Endothelial cell of umbilical vein (primary cell): ENCODE measurements around the gene USP2. TPM values are rescaled to one million over a fixed set of nuclear protein-coding genes. Genes with fewer than 3 reads are reported as not detected.

ENCODE experiments used
- BruUV-seq: library from RNA; stranded (reverse); fragments of 400-500 nt; replicated peaks from 2 replicates; lab custom pipeline; 2021; lab: Mats Ljungman, UMichigan
- CTCF ChIA-PET: fragments of 300-600, 350-600 bp; sonication (Branson Sonifier 250); formaldehyde crosslinking; loops from one replicate; lab custom pipeline; 2021; ENCODE audit warnings: antibody characterized with exemption, inconsistent platforms; lab: Charles Lee
- POLR2A ChIA-PET: fragments of 300-600, 350-600 bp; sonication (Branson Sonifier 250); formaldehyde crosslinking; loops from one replicate; lab custom pipeline; 2021; ENCODE audit warnings: antibody characterized with exemption, inconsistent platforms; lab: Charles Lee
- DNase-seq: peaks from one replicate; pipeline ENCODE4 v3.0.0-alpha.2; 2011; ENCODE audit warnings: low read depth, low spot score
- FAIRE-seq: peaks from 2 replicates; lab custom pipeline; 2011; peaks lifted over from hg19 to GRCh38; lab: Jason Lieb, UNC
- H2AFZ ChIP-seq: 2 replicates; pipeline ENCODE4 v1.6.0; 2012; ENCODE audit warnings: low read depth, low read length, control low read depth, inconsistent platforms
- H3K27ac ChIP-seq: 2 replicates; pipeline ENCODE4 v1.5.1; 2011; ENCODE audit warnings: low read depth, mild to moderate bottlenecking, control low read depth, low read length, moderate library complexity; ENCODE audit not compliant: insufficient read depth
- H3K27me3 ChIP-seq, 2 experiments: 2 replicates each; pipeline versions ENCODE4 v1.6.0 to v1.6.1; 2011; ENCODE audit warnings: low read length in 2 of 2, mixed read lengths in 1 of 2; ENCODE audit not compliant: control insufficient read depth in 2 of 2, insufficient read depth in 2 of 2
- H3K36me3 ChIP-seq, 2 experiments: 2 replicates in 1 of 2; 3 replicates in 1 of 2; pipeline ENCODE4 v1.5.1; 2011; ENCODE audit warnings: low read length in 2 of 2, mild to moderate bottlenecking in 1 of 2, moderate library complexity in 1 of 2; ENCODE audit not compliant: control insufficient read depth in 2 of 2, insufficient read depth in 2 of 2; ENCODE audit errors: extremely low read depth in 1 of 2
- H3K4me1 ChIP-seq: 3 replicates; pipeline ENCODE4 v1.5.1; 2011; ENCODE audit warnings: mild to moderate bottlenecking, low read length; ENCODE audit not compliant: control insufficient read depth, insufficient read depth; ENCODE audit errors: extremely low read depth
- H3K4me2 ChIP-seq: 2 replicates; pipeline ENCODE4 v1.6.1; 2011; ENCODE audit warnings: low read length, control low read depth, mixed read lengths; ENCODE audit not compliant: insufficient read depth
- H3K4me3 ChIP-seq, 3 experiments: fragments of 200-600 bp in 1 of 3; sonication (generic), shearing (Covaris generic) in 1 of 3; replicated peaks in 1 of 3; 2 replicates each; pipeline ENCODE4 v1.5.1; 2011 to 2016; ENCODE audit warnings: control low read depth in 3 of 3, low read length in 3 of 3, mild to moderate bottlenecking in 2 of 3, inconsistent platforms in 1 of 3, low read depth in 1 of 3, moderate library complexity in 1 of 3; ENCODE audit not compliant: insufficient read depth in 1 of 3
- H3K79me2 ChIP-seq: 2 replicates; pipeline ENCODE4 v1.6.0; 2012; ENCODE audit warnings: low read length, inconsistent platforms; ENCODE audit not compliant: control insufficient read depth, insufficient read depth
- H3K9ac ChIP-seq: replicated peaks from 2 replicates; pipeline ENCODE3; 2011; ENCODE audit warnings: low read length, control low read depth; ENCODE audit not compliant: insufficient read depth; ENCODE audit errors: extremely low read depth
- H3K9me1 ChIP-seq: replicated peaks from 3 replicates; pipeline ENCODE4 v1.6.0; 2011; ENCODE audit warnings: mild to moderate bottlenecking, low read length; ENCODE audit not compliant: control insufficient read depth, insufficient read depth; ENCODE audit errors: extremely low read depth
- H3K9me3 ChIP-seq: replicated peaks from 2 replicates; pipeline ENCODE4 v1.5.1; 2012; ENCODE audit warnings: low read length, inconsistent platforms; ENCODE audit not compliant: control insufficient read depth, insufficient read depth
- H4K20me1 ChIP-seq: replicated peaks from 2 replicates; pipeline ENCODE3; 2011; ENCODE audit warnings: mild to moderate bottlenecking, low read length; ENCODE audit not compliant: control insufficient read depth, insufficient read depth; ENCODE audit errors: extremely low read depth
- FOS ChIP-seq: IDR thresholded peaks from 2 replicates; pipeline ENCODE4 v1.6.1; 2011; ENCODE audit warnings: mild to moderate bottlenecking, low read length, moderate library complexity, borderline replicate concordance; ENCODE audit not compliant: insufficient read depth
- MAX ChIP-seq: IDR thresholded peaks from 2 replicates; pipeline ENCODE4 v1.6.1; 2011; ENCODE audit not compliant: insufficient read depth, insufficient read length
- POLR2AphosphoS5 ChIP-seq: IDR thresholded peaks from 2 replicates; pipeline ENCODE4 v1.6.1; 2012; ENCODE audit warnings: low read depth, mild to moderate bottlenecking, control low read depth, low read length, moderate library complexity; ENCODE audit not compliant: insufficient read depth
- dilution Hi-C: fragments of 300-500 bp; cut with MboI; formaldehyde crosslinking; loops from one replicate; pipeline ENCODE4 v1.15.0; 2019; ENCODE audit warnings: low sequenced_read_pairs; ENCODE audit not compliant: extremely low pct_ligation_motif_present
- intact Hi-C: fragments of 100-400 bp; cut with micrococcal nuclease; formaldehyde crosslinking; loops from one replicate; pipeline ENCODE4 v1.10.0; 2022
- polyA plus RNA-seq, 4 experiments: library from polyadenylated mRNA; depleted of rRNA in 3 of 4; stranded (reverse) in 3 of 4; unstranded in 1 of 4; fragments of >200 nt; gene quantifications; 2 replicates each; pipeline versions ENCODE4 v1.2.1 to v1.2.3, GENCODE V29; 2011 to 2012; ENCODE audit warnings: missing spikeins in 1 of 4
- total RNA-seq: library from RNA; stranded (reverse); gene quantifications from 2 replicates; pipeline ENCODE4 v1.2.3, GENCODE V29; 2021
- TF ChIP-seq, protein P1 (sequence below), 2 donors: IDR thresholded peaks; 1 replicate in 1 of 2; 2 replicates in 1 of 2; pipeline ENCODE4 v1.5.1; 2011; ENCODE audit warnings: low read length in 2 of 2, mild to moderate bottlenecking in 2 of 2, moderate library complexity in 2 of 2, control low read depth in 1 of 2, inconsistent platforms in 1 of 2, low read depth in 1 of 2; ENCODE audit not compliant: insufficient read depth in 1 of 2; ENCODE audit errors: extremely low read depth in 1 of 2

Gene USP2
- total and polyA plus RNA-seq, 2 donors (not counting 3 experiments of a cell fraction or from before 2014, with no cell fraction given): 0.21 to 1.2 TPM

DNA sequence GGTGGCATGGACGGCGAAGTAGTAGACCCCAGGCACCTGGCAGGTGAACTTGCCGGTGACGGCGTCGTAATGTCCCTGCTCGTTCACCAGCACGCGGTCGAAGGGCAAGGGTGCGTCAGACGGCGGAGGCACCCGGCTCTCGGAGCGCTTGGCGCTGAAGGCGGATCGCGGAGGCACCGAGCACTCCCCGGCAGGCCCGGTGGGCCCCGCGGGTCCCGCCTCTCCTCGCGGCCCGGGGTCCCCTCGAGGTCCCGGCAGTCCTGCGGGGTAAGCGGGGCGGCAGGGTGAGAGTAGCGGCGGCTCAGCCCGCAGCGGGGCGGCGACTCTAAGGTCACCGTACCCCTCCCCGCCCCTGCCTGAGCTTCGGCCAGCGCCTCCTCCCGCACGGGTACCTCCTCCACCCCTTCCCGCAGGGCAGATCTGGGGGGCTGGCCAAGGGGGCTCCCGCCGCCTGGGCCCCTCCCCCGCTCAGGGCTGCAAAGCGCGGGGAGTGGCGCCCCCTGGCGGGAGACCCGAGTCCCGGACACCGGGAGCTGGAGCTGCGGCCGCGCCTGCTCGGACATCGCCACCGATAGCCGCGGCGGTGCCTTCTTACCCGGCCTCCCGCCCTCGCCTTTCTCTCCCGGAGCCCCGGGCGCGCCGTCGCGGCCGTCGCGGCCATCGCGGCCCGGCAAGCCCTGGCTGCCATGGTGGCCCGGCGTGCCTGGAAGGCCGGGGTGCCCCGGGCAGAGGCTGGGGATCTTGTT, 41.7 kb downstream of the USP2 start:
- peaks cover 21% of the 10 kb centered on the region for H3K79me2 ChIP-seq
- peak; percentile 43 for FAIRE-seq
- intact Hi-C loops: loop anchor here (1.0 to 2.0 kb wide), 6 partner anchors 17 to 275 kb away; a partner anchor contains a TSS
- H3K9ac ChIP-seq: peak overlapping the region; percentile 75
- BruUV-seq: no TSS peak
- POLR2A ChIA-PET: interaction anchor here (1.6 kb wide), 1 partner anchor 21 kb away, joined by 10 read pairs; no protein-coding TSS in a partner anchor
- peaks cover 0 to 2% of the 10 kb centered on the region in 2 experiments for H3K36me3 ChIP-seq
- no peaks in the 10 kb centered on the region for H3K27me3 ChIP-seq
- DNase-seq: peak; percentile 71
- peak overlapping the region; percentile 64 for H3K4me2 ChIP-seq
- peaks cover 39% of the 10 kb centered on the region for H3K4me1 ChIP-seq
- peak overlapping the region; percentile 67 for H3K27ac ChIP-seq
- H2AFZ ChIP-seq: no peak overlapping the region
- no peaks in the 10 kb centered on the region for H3K9me3 ChIP-seq
- TF ChIP-seq MAX: peak; percentile 32
- no peak for TF ChIP-seq FOS
- TF ChIP-seq, protein P1, sequence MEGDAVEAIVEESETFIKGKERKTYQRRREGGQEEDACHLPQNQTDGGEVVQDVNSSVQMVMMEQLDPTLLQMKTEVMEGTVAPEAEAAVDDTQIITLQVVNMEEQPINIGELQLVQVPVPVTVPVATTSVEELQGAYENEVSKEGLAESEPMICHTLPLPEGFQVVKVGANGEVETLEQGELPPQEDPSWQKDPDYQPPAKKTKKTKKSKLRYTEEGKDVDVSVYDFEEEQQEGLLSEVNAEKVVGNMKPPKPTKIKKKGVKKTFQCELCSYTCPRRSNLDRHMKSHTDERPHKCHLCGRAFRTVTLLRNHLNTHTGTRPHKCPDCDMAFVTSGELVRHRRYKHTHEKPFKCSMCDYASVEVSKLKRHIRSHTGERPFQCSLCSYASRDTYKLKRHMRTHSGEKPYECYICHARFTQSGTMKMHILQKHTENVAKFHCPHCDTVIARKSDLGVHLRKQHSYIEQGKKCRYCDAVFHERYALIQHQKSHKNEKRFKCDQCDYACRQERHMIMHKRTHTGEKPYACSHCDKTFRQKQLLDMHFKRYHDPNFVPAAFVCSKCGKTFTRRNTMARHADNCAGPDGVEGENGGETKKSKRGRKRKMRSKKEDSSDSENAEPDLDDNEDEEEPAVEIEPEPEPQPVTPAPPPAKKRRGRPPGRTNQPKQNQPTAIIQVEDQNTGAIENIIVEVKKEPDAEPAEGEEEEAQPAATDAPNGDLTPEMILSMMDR (IDR thresholded peaks at IDR 0.05; ENCODE audit: extremely low read depth in 1 of 2, insufficient read depth in 1 of 2, low read depth in 1 of 2, low read length in 2 of 2): peak; percentile 90 to 94
- TF ChIP-seq POLR2AphosphoS5: peak; percentile 60
- H3K9me1 ChIP-seq: no peaks in the 10 kb centered on the region
- dilution Hi-C loops: no loop called here
- H4K20me1 ChIP-seq: no peaks in the 10 kb centered on the region
- peak overlapping the region; percentile 41 to 90 (median 65) for H3K4me3 ChIP-seq
- CTCF ChIA-PET: interaction anchor here (0.6 to 6.3 kb wide), 28 partner anchors 8 to 721 kb away, joined by 3 to 301 read pairs (median 7); partner anchors contain the start of genes ABCG4, CBL, CENATAC and DPAGT1
